Activated gamma-delta T cell (primary cell): ENCODE data around the gene GUCY1A2.
"Not testable (repeated sequence)": the region's sequence is repeated elsewhere in the genome, so short reads cannot be mapped to it uniquely, and the experiment has no call there.

ENCODE experiments used
- DNase-seq: peaks from one replicate; lab custom pipeline; 2025; lab: John Stamatoyannopoulos, UW

GUCY1A2 gene

GRCh38 chr11:106834567-106834966, 183.7 kb downstream of the GUCY1A2 start:
- no peak for DNase-seq

GRCh38 chr11:106828976-106829375, 189.3 kb downstream of the GUCY1A2 start:
- no peak for DNase-seq

GRCh38 chr11:106828576-106828975, 189.7 kb downstream of the GUCY1A2 start:
- no peak for DNase-seq

- DNase-seq: no peak
Observed at GRCh38 chr11:106827687-106828086, 190.6 kb downstream of the GUCY1A2 start.

- not testable (repeated sequence) for DNase-seq
Observed at GRCh38 chr11:106826558-106826957, 191.7 kb downstream of the GUCY1A2 start.

- no peak for DNase-seq
Observed at GRCh38 chr11:106821826-106822225, 196.4 kb downstream of the GUCY1A2 start.

GRCh38 chr11:106821291-106821690, 197.0 kb downstream of the GUCY1A2 start:
- no peak for DNase-seq

GRCh38 chr11:106818443-106818842, 199.8 kb downstream of the GUCY1A2 start:
- DNase-seq: no peak

GRCh38 chr11:106815209-106815608, 203.1 kb downstream of the GUCY1A2 start:
- no peak for DNase-seq

GRCh38 chr11:106813806-106814205, 204.5 kb downstream of the GUCY1A2 start:
- no peak for DNase-seq

- no peak for DNase-seq
Observed at GRCh38 chr11:106794058-106794457, 224.2 kb downstream of the GUCY1A2 start.

- DNase-seq: no peak
Observed at GRCh38 chr11:106789406-106789805, 228.9 kb downstream of the GUCY1A2 start.

GRCh38 chr11:106787454-106787853, 230.8 kb downstream of the GUCY1A2 start:
- DNase-seq: no peak

- DNase-seq: no peak
Observed at GRCh38 chr11:106785913-106786650, 232.2 kb downstream of the GUCY1A2 start.

GRCh38 chr11:106777302-106777701, 241.0 kb downstream of the GUCY1A2 start:
- DNase-seq: not testable (repeated sequence)

- DNase-seq: no peak
Observed at GRCh38 chr11:106770489-106771085, 247.7 kb downstream of the GUCY1A2 start.

- no peak for DNase-seq
Observed at GRCh38 chr11:106765469-106766258, 252.6 kb downstream of the GUCY1A2 start.

- no peak for DNase-seq
Observed at GRCh38 chr11:106763501-106763900, 254.8 kb downstream of the GUCY1A2 start.

- DNase-seq: no peak
Observed at GRCh38 chr11:106761745-106762144, 256.5 kb downstream of the GUCY1A2 start.

GRCh38 chr11:106761240-106761639, 257.0 kb downstream of the GUCY1A2 start:
- no peak for DNase-seq

GRCh38 chr11:106748059-106748458, 270.2 kb downstream of the GUCY1A2 start:
- DNase-seq: no peak

GRCh38 chr11:106745941-106746340, 272.3 kb downstream of the GUCY1A2 start:
- DNase-seq: no peak

GRCh38 chr11:106733635-106734034, 284.6 kb downstream of the GUCY1A2 start:
- DNase-seq: no peak
